Nephron (organoid): ENCODE data around the gene TRPV6.

Experiments
- H3K27ac Mint-ChIP-seq, 3 experiments: 2 replicates each; pipeline ENCODE4 v1.8.0; 2020; ENCODE audit warnings: mixed read lengths in 3 of 3, mild to moderate bottlenecking in 2 of 3, moderate library complexity in 1 of 3
- H3K27me3 Mint-ChIP-seq: 2 replicates; pipeline ENCODE4 v1.8.0; 2021; ENCODE audit warnings: low read depth, mild to moderate bottlenecking, moderate library complexity, mixed read lengths
- H3K36me3 Mint-ChIP-seq: 2 replicates; pipeline ENCODE4 v1.8.0; 2020; ENCODE audit warnings: low read depth, mixed read lengths
- H3K4me1 Mint-ChIP-seq: 2 replicates; pipeline ENCODE4 v1.8.0; 2020; ENCODE audit warnings: mixed read lengths
- H3K4me3 Mint-ChIP-seq, 3 experiments: 2 replicates each; pipeline ENCODE4 v1.8.0; 2020; ENCODE audit warnings: mild to moderate bottlenecking in 3 of 3, mixed read lengths in 3 of 3, moderate library complexity in 2 of 3
- H3K9me3 Mint-ChIP-seq: 2 replicates; pipeline ENCODE4 v1.8.0; 2020; ENCODE audit warnings: mixed read lengths
- TF ChIP-seq, protein P1 (sequence below), 3 experiments: fragments of 200-600 bp; sonication (generic); IDR thresholded peaks; one replicate each; pipeline ENCODE4 v1.5.0; 2021; ENCODE audit warnings: antibody characterized with exemption in 3 of 3; ENCODE audit not compliant: unreplicated experiment in 3 of 3

The TRPV6 gene

DNA sequence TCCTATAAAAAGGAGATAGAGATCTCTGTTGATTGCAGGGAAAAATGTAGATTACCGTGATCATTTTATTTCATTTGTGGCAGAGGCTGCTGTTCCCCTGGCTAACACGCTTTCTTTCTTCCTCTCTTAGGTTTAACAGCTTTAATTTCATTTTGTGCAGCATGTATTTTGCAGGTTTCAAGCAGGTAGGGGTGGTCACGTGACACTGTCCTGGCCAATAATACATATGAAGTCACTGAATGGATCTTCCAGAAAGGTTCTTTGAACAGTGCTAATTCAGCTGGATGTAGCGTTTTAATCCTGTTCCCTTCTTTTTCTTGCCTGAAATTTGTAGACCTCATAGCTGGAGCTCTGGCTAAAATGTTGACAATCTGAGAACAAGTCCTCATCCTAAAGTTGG lies 34.3 kb downstream of the TRPV6 start:
- Mint-ChIP-seq H3K9me3 (no peaks in the 10 kb centered on the region), H3K36me3 (no peaks in the 10 kb centered on the region), H3K27ac (no peak overlapping the region), H3K27me3 (peaks cover 6% of the 10 kb centered on the region), H3K4me1 (peaks cover 4% of the 10 kb centered on the region), H3K4me3 (no peak overlapping the region)
- TF ChIP-seq, protein P1, sequence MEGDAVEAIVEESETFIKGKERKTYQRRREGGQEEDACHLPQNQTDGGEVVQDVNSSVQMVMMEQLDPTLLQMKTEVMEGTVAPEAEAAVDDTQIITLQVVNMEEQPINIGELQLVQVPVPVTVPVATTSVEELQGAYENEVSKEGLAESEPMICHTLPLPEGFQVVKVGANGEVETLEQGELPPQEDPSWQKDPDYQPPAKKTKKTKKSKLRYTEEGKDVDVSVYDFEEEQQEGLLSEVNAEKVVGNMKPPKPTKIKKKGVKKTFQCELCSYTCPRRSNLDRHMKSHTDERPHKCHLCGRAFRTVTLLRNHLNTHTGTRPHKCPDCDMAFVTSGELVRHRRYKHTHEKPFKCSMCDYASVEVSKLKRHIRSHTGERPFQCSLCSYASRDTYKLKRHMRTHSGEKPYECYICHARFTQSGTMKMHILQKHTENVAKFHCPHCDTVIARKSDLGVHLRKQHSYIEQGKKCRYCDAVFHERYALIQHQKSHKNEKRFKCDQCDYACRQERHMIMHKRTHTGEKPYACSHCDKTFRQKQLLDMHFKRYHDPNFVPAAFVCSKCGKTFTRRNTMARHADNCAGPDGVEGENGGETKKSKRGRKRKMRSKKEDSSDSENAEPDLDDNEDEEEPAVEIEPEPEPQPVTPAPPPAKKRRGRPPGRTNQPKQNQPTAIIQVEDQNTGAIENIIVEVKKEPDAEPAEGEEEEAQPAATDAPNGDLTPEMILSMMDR (IDR thresholded peaks at IDR 0.05; ENCODE audit: unreplicated experiment in 3 of 3): no peak

DNA sequence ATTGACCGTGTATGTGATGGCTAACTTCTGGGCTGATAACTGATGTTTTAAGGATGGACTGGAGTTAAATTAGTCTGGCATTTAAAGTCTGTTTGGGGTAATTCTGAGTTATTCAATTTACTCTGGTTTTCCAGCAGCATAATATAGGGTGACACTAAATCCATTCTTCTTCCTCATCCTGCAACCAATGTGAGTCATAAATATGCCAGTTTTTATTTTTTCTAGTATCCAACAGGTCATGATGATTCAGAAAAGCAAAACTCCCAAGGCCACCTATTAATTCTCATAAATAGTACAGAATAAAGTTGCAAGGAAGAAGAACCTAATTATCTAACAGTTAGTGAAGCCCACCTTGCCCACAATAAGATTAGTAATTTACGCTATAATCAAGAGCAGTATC lies 38.2 kb downstream of the TRPV6 start:
- H3K4me1 Mint-ChIP-seq: no peaks in the 10 kb centered on the region
- no peaks in the 10 kb centered on the region for H3K9me3 Mint-ChIP-seq
- no peak overlapping the region for H3K4me3 Mint-ChIP-seq
- no peaks in the 10 kb centered on the region for H3K36me3 Mint-ChIP-seq
- TF ChIP-seq, protein P1 (IDR thresholded peaks at IDR 0.05; ENCODE audit: unreplicated experiment in 3 of 3): no peak
- H3K27ac Mint-ChIP-seq: no peak overlapping the region
- H3K27me3 Mint-ChIP-seq: peaks cover 3% of the 10 kb centered on the region

DNA sequence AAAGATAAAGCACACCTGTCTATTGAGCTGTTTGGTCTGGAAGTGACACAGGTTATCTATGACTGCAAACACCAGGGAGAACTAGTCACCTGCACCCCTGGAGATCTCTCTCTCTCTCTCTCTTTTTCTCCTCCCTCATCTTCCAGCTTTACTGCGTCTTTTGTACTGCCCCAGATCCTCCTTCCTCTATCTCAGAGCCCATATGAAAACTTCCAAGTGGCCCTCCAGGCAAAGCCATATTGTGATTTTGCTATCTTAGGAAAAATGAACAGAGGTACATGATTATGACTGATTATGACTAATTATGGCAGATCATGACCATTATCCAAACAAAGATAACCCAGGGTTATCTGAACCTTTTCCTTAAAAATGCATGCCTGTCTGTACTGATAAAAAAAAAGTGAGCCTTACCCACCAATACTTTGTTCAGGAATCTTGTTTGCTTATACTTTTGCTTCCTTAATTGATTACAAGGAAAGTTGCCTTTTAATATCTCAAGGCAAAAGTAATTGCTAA lies 43.2 kb downstream of the TRPV6 start:
- Mint-ChIP-seq H3K9me3 (no peaks in the 10 kb centered on the region), H3K27ac (no peak overlapping the region), H3K4me3 (no peak overlapping the region), H3K4me1 (no peaks in the 10 kb centered on the region), H3K36me3 (no peaks in the 10 kb centered on the region), H3K27me3 (no peaks in the 10 kb centered on the region)
- TF ChIP-seq, protein P1 (IDR thresholded peaks at IDR 0.05; ENCODE audit: unreplicated experiment in 3 of 3): no peak

DNA sequence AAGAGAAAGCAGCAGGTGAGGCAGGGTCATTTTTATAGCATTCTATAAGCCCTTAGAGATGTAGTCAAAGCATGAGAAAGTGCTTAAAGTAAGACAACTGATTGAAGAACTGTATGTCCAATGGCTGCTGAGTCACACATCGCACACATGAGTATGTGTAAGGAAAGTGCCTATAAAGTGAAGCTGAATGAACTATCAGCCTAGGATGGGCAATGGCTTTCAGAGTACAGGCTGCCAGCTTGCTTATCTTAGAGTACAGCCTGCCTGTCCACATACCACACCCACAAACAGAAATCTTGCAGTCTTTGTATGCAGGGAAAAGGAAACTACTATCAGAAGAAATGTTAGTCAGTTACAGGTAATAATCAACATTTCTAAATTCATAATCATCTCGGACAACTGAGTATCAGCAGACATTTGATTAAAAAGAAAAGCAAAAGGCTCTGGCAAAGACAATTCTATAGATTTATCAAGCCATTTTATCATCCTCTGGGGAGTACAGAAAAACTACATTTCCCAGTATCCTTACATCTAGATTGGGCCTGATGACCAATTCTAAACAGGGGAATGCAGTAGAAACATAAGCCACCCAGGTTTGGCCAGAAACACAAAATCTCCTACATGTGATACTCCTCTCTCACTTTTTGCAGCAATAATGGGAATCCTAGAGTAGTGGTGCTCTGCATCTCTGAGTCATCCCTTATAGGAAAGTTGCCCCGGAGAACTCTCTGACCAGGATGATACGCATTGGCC lies 46.9 kb downstream of the TRPV6 start:
- no peaks in the 10 kb centered on the region for H3K36me3 Mint-ChIP-seq
- H3K4me1 Mint-ChIP-seq: no peaks in the 10 kb centered on the region
- no peaks in the 10 kb centered on the region for H3K27me3 Mint-ChIP-seq
- no peaks in the 10 kb centered on the region for H3K9me3 Mint-ChIP-seq
- TF ChIP-seq, protein P1 (IDR thresholded peaks at IDR 0.05; ENCODE audit: unreplicated experiment in 3 of 3): no peak
- H3K4me3 Mint-ChIP-seq: no peak overlapping the region
- no peak overlapping the region for H3K27ac Mint-ChIP-seq

DNA sequence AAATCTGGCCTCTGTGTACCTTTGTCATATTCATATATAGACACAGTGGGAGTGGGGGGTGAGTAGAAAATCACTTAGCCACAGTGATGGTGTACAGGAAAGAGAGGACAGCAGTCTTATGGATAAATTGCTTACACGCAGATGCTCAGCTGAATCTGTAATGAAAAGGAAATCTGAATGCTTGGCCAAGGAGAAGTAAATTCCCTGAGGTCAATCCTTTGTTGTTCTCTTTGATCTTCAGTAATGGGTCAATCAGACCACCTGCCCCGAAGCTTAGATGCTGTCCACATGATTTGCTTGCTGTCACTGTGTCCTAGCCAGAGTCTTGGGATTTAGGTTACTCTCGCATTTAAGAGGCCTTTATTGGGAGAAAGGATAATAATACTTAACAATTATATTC lies 49.1 kb downstream of the TRPV6 start:
- Mint-ChIP-seq H3K4me1 (no peaks in the 10 kb centered on the region), H3K27ac (no peak overlapping the region), H3K36me3 (no peaks in the 10 kb centered on the region), H3K4me3 (no peak overlapping the region), H3K27me3 (no peaks in the 10 kb centered on the region), H3K9me3 (no peaks in the 10 kb centered on the region)
- TF ChIP-seq, protein P1 (IDR thresholded peaks at IDR 0.05; ENCODE audit: unreplicated experiment in 3 of 3): no peak

DNA sequence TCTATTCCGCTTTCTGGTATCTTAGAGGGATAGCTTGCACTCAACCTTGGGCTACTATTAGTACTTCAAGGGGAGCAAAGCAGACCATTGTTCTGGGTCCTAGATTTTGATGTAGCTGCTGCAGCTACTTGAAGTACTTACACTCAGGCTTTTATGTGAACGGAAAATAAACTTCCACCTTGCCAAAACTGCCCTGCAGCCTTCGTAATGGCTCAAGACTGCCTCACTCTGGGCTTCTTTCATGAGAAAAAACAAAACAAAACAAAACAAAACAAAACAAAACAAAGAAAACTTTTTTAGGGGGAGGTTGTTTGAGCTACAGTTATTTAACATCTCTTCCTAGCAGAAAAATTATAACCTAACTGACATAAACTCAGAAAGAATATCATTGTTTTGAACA lies 50.1 kb downstream of the TRPV6 start:
- Mint-ChIP-seq H3K27me3 (no peaks in the 10 kb centered on the region), H3K9me3 (no peaks in the 10 kb centered on the region), H3K4me3 (no peak overlapping the region), H3K36me3 (no peaks in the 10 kb centered on the region), H3K4me1 (no peaks in the 10 kb centered on the region), H3K27ac (no peak overlapping the region)
- TF ChIP-seq, protein P1 (IDR thresholded peaks at IDR 0.05; ENCODE audit: unreplicated experiment in 3 of 3): no peak
